ENCODE results near the gene FEM1B.

The FEM1B gene

DNA sequence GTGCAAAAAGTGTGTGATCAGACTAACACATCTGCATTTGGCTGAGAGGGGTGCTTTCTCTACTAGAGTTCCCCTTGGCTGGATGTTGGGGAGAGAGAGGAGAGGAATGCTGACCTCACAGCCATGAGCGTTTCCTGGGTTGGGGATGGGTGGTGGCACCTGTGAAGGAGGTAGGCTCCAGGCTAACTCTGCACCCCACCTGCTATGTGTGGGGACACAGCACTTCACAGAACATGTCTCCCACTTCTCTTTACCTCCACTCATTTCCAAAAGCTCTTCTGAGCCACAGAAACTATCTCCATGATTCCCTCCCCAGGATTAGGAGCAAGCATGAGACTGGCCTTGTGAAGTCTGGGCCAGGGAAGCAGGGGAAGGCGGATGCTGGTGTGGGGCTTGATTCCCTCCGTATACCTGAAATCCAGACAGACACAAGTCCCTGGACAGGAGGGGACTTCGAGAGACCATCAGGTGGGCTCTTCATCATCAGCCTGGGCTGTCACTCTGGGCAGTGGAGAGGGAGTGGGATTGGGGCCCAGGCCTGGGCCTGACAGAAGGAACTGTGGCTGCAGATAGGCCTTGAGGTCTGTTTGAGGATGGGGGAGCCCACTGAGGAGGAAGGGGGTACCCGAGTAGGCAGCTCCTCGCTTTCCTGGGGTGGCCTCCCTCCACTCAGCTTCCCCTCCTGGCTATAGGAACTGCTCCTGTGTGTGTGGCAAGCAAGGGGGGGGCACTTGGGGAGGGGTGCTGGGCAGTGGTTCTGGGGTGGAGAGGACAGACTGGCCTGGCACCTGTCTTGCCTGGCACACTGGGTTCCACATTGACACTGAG is 40.7 kb downstream of the FEM1B start:
- no peak for TF ChIP-seq ZFP3 (CRISPR knock-in tag; IDR thresholded peaks at IDR 0.05)
- no peak for TF ChIP-seq ZNF8 (CRISPR knock-in tag; IDR thresholded peaks at IDR 0.05)
- TF ChIP-seq, protein P1, sequence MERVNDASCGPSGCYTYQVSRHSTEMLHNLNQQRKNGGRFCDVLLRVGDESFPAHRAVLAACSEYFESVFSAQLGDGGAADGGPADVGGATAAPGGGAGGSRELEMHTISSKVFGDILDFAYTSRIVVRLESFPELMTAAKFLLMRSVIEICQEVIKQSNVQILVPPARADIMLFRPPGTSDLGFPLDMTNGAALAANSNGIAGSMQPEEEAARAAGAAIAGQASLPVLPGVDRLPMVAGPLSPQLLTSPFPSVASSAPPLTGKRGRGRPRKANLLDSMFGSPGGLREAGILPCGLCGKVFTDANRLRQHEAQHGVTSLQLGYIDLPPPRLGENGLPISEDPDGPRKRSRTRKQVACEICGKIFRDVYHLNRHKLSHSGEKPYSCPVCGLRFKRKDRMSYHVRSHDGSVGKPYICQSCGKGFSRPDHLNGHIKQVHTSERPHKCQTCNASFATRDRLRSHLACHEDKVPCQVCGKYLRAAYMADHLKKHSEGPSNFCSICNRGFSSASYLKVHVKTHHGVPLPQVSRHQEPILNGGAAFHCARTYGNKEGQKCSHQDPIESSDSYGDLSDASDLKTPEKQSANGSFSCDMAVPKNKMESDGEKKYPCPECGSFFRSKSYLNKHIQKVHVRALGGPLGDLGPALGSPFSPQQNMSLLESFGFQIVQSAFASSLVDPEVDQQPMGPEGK (CRISPR knock-in tag; IDR thresholded peaks at IDR 0.05; ENCODE audit: borderline replicate concordance) = no peak
- TF ChIP-seq, protein P2, sequence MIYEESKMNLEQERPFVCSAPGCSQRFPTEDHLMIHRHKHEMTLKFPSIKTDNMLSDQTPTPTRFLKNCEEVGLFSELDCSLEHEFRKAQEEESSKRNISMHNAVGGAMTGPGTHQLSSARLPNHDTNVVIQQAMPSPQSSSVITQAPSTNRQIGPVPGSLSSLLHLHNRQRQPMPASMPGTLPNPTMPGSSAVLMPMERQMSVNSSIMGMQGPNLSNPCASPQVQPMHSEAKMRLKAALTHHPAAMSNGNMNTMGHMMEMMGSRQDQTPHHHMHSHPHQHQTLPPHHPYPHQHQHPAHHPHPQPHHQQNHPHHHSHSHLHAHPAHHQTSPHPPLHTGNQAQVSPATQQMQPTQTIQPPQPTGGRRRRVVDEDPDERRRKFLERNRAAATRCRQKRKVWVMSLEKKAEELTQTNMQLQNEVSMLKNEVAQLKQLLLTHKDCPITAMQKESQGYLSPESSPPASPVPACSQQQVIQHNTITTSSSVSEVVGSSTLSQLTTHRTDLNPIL (CRISPR knock-in tag; IDR thresholded peaks at IDR 0.05; ENCODE audit: low read depth) = no peak
- no peak for TF ChIP-seq ZFP30 (CRISPR knock-in tag; IDR thresholded peaks at IDR 0.05)
- TF ChIP-seq, protein P3, sequence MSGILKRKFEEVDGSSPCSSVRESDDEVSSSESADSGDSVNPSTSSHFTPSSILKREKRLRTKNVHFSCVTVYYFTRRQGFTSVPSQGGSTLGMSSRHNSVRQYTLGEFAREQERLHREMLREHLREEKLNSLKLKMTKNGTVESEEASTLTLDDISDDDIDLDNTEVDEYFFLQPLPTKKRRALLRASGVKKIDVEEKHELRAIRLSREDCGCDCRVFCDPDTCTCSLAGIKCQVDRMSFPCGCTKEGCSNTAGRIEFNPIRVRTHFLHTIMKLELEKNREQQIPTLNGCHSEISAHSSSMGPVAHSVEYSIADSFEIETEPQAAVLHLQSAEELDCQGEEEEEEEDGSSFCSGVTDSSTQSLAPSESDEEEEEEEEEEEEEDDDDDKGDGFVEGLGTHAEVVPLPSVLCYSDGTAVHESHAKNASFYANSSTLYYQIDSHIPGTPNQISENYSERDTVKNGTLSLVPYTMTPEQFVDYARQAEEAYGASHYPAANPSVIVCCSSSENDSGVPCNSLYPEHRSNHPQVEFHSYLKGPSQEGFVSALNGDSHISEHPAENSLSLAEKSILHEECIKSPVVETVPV (CRISPR knock-in tag; IDR thresholded peaks at IDR 0.05) = no peak
- no peak for TF ChIP-seq ZC3H10 (CRISPR knock-in tag; IDR thresholded peaks at IDR 0.05)
- TF ChIP-seq, protein P4, sequence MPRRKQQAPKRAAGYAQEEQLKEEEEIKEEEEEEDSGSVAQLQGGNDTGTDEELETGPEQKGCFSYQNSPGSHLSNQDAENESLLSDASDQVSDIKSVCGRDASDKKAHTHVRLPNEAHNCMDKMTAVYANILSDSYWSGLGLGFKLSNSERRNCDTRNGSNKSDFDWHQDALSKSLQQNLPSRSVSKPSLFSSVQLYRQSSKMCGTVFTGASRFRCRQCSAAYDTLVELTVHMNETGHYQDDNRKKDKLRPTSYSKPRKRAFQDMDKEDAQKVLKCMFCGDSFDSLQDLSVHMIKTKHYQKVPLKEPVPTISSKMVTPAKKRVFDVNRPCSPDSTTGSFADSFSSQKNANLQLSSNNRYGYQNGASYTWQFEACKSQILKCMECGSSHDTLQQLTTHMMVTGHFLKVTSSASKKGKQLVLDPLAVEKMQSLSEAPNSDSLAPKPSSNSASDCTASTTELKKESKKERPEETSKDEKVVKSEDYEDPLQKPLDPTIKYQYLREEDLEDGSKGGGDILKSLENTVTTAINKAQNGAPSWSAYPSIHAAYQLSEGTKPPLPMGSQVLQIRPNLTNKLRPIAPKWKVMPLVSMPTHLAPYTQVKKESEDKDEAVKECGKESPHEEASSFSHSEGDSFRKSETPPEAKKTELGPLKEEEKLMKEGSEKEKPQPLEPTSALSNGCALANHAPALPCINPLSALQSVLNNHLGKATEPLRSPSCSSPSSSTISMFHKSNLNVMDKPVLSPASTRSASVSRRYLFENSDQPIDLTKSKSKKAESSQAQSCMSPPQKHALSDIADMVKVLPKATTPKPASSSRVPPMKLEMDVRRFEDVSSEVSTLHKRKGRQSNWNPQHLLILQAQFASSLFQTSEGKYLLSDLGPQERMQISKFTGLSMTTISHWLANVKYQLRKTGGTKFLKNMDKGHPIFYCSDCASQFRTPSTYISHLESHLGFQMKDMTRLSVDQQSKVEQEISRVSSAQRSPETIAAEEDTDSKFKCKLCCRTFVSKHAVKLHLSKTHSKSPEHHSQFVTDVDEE (CRISPR knock-in tag; IDR thresholded peaks at IDR 0.05) = no peak
- no peak for TF ChIP-seq ARNTL (CRISPR knock-in tag; IDR thresholded peaks at IDR 0.05; ENCODE audit: borderline replicate concordance, low read depth)
- no peak for TF ChIP-seq GLIS3 (CRISPR knock-in tag; IDR thresholded peaks at IDR 0.05)
- TF ChIP-seq ZNF70 (CRISPR knock-in tag; IDR thresholded peaks at IDR 0.05) = no peak
- no peak for TF ChIP-seq SNAI2 (CRISPR knock-in tag; IDR thresholded peaks at IDR 0.05)
- TF ChIP-seq ZNF565 (CRISPR knock-in tag; conservative IDR thresholded peaks at IDR 0.05; ENCODE audit: low read depth) = no peak
- TF ChIP-seq PPARA (CRISPR knock-in tag; IDR thresholded peaks at IDR 0.05; ENCODE audit: borderline replicate concordance) = no peak
- TF ChIP-seq TCF4 (CRISPR knock-in tag; IDR thresholded peaks at IDR 0.05; ENCODE audit: borderline replicate concordance) = no peak
- no peak for TF ChIP-seq OSR1 (CRISPR knock-in tag; IDR thresholded peaks at IDR 0.05)
- no peak for ATAC-seq

DNA sequence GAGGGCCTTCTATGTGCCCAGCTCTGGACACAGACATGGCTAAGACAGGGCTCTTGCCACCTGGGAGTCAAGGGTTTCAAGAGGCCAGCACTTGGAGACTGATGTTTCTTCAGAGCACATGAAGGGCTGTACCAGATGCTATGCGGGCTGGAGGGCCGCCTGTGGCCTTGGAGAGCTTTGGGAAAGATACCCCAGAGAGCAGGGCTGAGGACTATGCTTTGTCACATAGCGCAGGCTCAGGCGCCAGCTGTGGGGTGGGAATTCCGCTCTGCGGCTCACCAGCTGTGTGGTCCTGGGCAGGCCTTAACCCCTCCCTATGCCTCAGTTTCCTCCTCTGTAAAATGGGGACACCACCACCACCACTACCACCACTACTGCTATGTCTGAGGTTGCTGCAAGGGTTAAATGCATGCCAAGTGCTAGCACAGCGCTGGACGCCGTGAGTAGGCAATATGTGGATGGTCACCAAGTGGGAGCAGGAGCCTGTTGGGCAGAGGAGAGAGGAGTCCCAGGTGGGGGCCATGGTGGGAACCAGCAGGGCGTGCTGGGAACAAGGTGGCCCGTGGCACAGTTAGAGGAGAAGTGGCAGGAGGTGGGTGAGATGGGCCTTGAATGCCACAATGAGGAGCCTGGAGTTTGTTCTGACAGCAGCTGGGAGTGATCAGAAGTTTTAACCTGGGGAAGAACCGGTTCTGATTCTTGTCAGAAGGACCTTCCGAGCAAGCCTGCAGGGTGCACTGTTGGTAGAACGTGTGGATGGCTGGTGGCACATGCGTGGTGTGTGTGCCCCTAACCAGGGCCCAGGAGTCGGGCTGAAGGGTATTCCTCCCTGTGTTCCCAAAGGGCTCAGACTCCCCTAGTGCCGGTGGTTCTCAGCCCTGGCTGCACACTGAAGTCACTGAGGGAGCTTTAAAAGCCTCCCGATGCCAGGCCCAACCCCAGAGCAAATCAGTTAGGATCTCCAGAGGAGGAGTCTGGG is 41.7 kb downstream of the FEM1B start:
- no peak for ATAC-seq
- TF ChIP-seq, protein P1 (CRISPR knock-in tag; IDR thresholded peaks at IDR 0.05; ENCODE audit: borderline replicate concordance) = no peak
- TF ChIP-seq, protein P3 (CRISPR knock-in tag; IDR thresholded peaks at IDR 0.05) = no peak
- no peak for TF ChIP-seq ISL1 (CRISPR knock-in tag; IDR thresholded peaks at IDR 0.05)
- no peak for TF ChIP-seq SNAI2 (CRISPR knock-in tag; IDR thresholded peaks at IDR 0.05)
- TF ChIP-seq ESRRG (CRISPR knock-in tag; IDR thresholded peaks at IDR 0.05) = no peak
- TF ChIP-seq, protein P4 (CRISPR knock-in tag; IDR thresholded peaks at IDR 0.05) = no peak
- TF ChIP-seq ZFP30 (CRISPR knock-in tag; IDR thresholded peaks at IDR 0.05) = no peak
- TF ChIP-seq ZNF8 (CRISPR knock-in tag; IDR thresholded peaks at IDR 0.05) = no peak
- no peak for TF ChIP-seq PPARA (CRISPR knock-in tag; IDR thresholded peaks at IDR 0.05; ENCODE audit: borderline replicate concordance)
- TF ChIP-seq ZNF565 (CRISPR knock-in tag; conservative IDR thresholded peaks at IDR 0.05; ENCODE audit: low read depth) = no peak
- TF ChIP-seq CSDC2 (CRISPR knock-in tag; IDR thresholded peaks at IDR 0.05) = no peak

Measured in SK-N-SH treated with all-trans-retinoic acid at 6 μM for 48 hours (cell line).